Breast epithelium (tissue), 4 donors: Measurements from ENCODE around the gene SETDB2. TPM values are rescaled to one million over a fixed set of nuclear protein-coding genes. Genes with fewer than 3 reads are reported as not detected.

Experiments
- DNase-seq, 2 donors: peaks; one replicate each; pipeline ENCODE4 v3.0.0-alpha.2; 2019; ENCODE audit warnings: low spot score in 2 of 2
- H3K27ac ChIP-seq, 2 donors: fragments of 200-600 bp; sonication (generic) in 1 of 2; one replicate each; pipeline ENCODE4 v1.5.1; 2016 to 2019; ENCODE audit warnings: mild to moderate bottlenecking in 1 of 2
- H3K27me3 ChIP-seq, 2 donors: fragments of 200-600 bp; sonication (generic) in 1 of 2; one replicate each; pipeline versions ENCODE4 v1.5.1 to v1.6.0; 2017 to 2019; ENCODE audit warnings: control low read depth in 1 of 2, mild to moderate bottlenecking in 1 of 2
- H3K36me3 ChIP-seq: fragments of 200-600 bp; one replicate; pipeline ENCODE4 v1.5.1; 2019
- H3K4me1 ChIP-seq, 2 donors: fragments of 200-600 bp; sonication (generic); one replicate each; pipeline ENCODE4 v1.5.1; 2016 to 2019; ENCODE audit warnings: control low read depth in 1 of 2
- H3K4me3 ChIP-seq, 3 donors: fragments of 200-600 bp; sonication (generic); 1 replicate in 2 of 3; 2 replicates in 1 of 3; pipeline ENCODE4 v1.5.1; 2016 to 2019; ENCODE audit warnings: mild to moderate bottlenecking in 3 of 3, moderate library complexity in 2 of 3
- H3K9me3 ChIP-seq, 2 donors: fragments of 200-600 bp; sonication (generic) in 1 of 2; one replicate each; pipeline ENCODE4 v1.5.1; 2016 to 2019; ENCODE audit warnings: control low read depth in 1 of 2
- CTCF ChIP-seq, 3 donors: fragments of 450-650 bp; IDR thresholded peaks; one replicate each; pipeline ENCODE4 v1.5.1; 2016 to 2017; ENCODE audit warnings: antibody characterized with exemption in 3 of 3, mild to moderate bottlenecking in 3 of 3, moderate library complexity in 3 of 3
- POLR2A ChIP-seq: fragments of 450-650 bp; IDR thresholded peaks from one replicate; pipeline ENCODE4 v1.6.1; 2016; ENCODE audit warnings: antibody characterized with exemption, mild to moderate bottlenecking, moderate library complexity
- POLR2AphosphoS5 ChIP-seq, 3 donors: sonication (generic); formaldehyde crosslinking; IDR thresholded peaks; one replicate each; pipeline ENCODE4 v1.6.1; 2017; ENCODE audit warnings: antibody characterized with exemption in 3 of 3
- intact Hi-C: fragments of 100-400 bp; cut with DNase I; formaldehyde crosslinking; loops from one replicate; pipeline ENCODE4 v1.15.1; 2023; ENCODE audit warnings: low total_unique reads
- total RNA-seq, 3 donors: library from RNA; depleted of rRNA; stranded (reverse); fragments of >200 nt; gene quantifications; one replicate each; pipeline ENCODE4 v1.1.0, GENCODE V29; 2016

The SETDB2 gene
- total RNA-seq, 3 donors from 2014 or later: 9.9 to 17.0 (median 12.8) TPM

GRCh38 chr13:49497272-49497671, 53.2 kb downstream of the SETDB2 start:
- no peak for TF ChIP-seq POLR2A
- no peak for TF ChIP-seq POLR2AphosphoS5 (IDR thresholded peaks at IDR 0.05)
- no peak for TF ChIP-seq CTCF (IDR thresholded peaks at IDR 0.05)
- no peaks in the 10 kb centered on the region for H3K36me3 ChIP-seq
- H3K4me1 ChIP-seq: no peaks in the 10 kb centered on the region
- peak in 1 of 2 donors; percentile 18 for DNase-seq
- H3K4me3 ChIP-seq: no peak overlapping the region
- intact Hi-C loops: no loop called here
- H3K27me3 ChIP-seq: no peaks in the 10 kb centered on the region
- H3K27ac ChIP-seq: peak overlapping the region; percentile 63 to 96
- H3K9me3 ChIP-seq: no peaks in the 10 kb centered on the region

GRCh38 chr13:49498206-49498605, 54.1 kb downstream of the SETDB2 start:
- Histone ChIP-seq H3K36me3 (no peaks in the 10 kb centered on the region), H3K4me1 (no peaks in the 10 kb centered on the region), H3K27ac (peak overlapping the region; percentile 63 to 96), H3K4me3 (no peak overlapping the region), H3K9me3 (no peaks in the 10 kb centered on the region), H3K27me3 (no peaks in the 10 kb centered on the region)
- intact Hi-C loops: no loop called here
- TF ChIP-seq POLR2AphosphoS5 (IDR thresholded peaks at IDR 0.05) (no peak), POLR2A (no peak), CTCF (IDR thresholded peaks at IDR 0.05) (no peak)
- DNase-seq: no peak

- intact Hi-C loops: no loop called here
- H3K27ac ChIP-seq: peak overlapping the region; percentile 52 to 77
These were observed 56.0 kb downstream of the SETDB2 start for GRCh38 chr13:49499889-49500660.

GRCh38 chr13:49502954-49503353, 58.9 kb downstream of the SETDB2 start:
- DNase-seq: no peak
- Histone ChIP-seq H3K9me3 (no peaks in the 10 kb centered on the region), H3K36me3 (no peaks in the 10 kb centered on the region), H3K4me3 (no peak overlapping the region), H3K27ac (peak overlapping the region; percentile 33 to 61), H3K4me1 (no peaks in the 10 kb centered on the region), H3K27me3 (no peaks in the 10 kb centered on the region)
- intact Hi-C loops: no loop called here
- TF ChIP-seq POLR2A (no peak), CTCF (IDR thresholded peaks at IDR 0.05) (no peak), POLR2AphosphoS5 (IDR thresholded peaks at IDR 0.05) (no peak)

More at GRCh38 chr13:49499889-49500660, 56.0 kb downstream of the SETDB2 start:
- Histone ChIP-seq H3K9me3 (no peaks in the 10 kb centered on the region), H3K4me1 (no peaks in the 10 kb centered on the region), H3K27me3 (no peaks in the 10 kb centered on the region), H3K4me3 (peak overlapping the region in 1 of 3 donors; percentile 5), H3K36me3 (no peaks in the 10 kb centered on the region)
- TF ChIP-seq POLR2AphosphoS5 (IDR thresholded peaks at IDR 0.05) (no peak), POLR2A (no peak), CTCF (IDR thresholded peaks at IDR 0.05) (no peak)
- no peak for DNase-seq

GRCh38 chr13:49503951-49504350, 59.9 kb downstream of the SETDB2 start:
- intact Hi-C loops: no loop called here
- no peak for TF ChIP-seq POLR2A

More at GRCh38 chr13:49503951-49504350, 59.9 kb downstream of the SETDB2 start:
- H3K4me1 ChIP-seq: no peaks in the 10 kb centered on the region
- no peaks in the 10 kb centered on the region for H3K27me3 ChIP-seq
- no peak for DNase-seq
- no peak overlapping the region for H3K27ac ChIP-seq
- no peaks in the 10 kb centered on the region for H3K9me3 ChIP-seq
- H3K36me3 ChIP-seq: no peaks in the 10 kb centered on the region
- no peak overlapping the region for H3K4me3 ChIP-seq
